Stimulated activated CD8-positive, alpha-beta memory T cell treated with anti-CD3 and anti-CD28 coated beads, Interleukin-15, amount 100 ng/mL, for 48 hours (primary cell): Measurements from ENCODE around the gene PRAMEF5.
"Not testable (repeated sequence)": the region's sequence is repeated elsewhere in the genome, so short reads cannot be mapped to it uniquely, and the experiment has no call there.

ENCODE experiments used
- DNase-seq, 2 donors: peaks; one replicate each; pipeline ENCODE4 v3.0.0-alpha.2; 2020; ENCODE audit warnings: low read depth in 2 of 2

Gene PRAMEF5

GRCh38 chr1:13277016-13277415, 23.0 kb downstream of the PRAMEF5 start:
- DNase-seq, result not testable (repeated sequence)

GRCh38 chr1:13279617-13280016, 25.6 kb downstream of the PRAMEF5 start:
- not testable (repeated sequence) for DNase-seq

- not testable (repeated sequence) for DNase-seq
Measured at GRCh38 chr1:13285037-13285436, 31.0 kb downstream of the PRAMEF5 start, which contains the start of gene PRAMEF8. Gene PRAMEF8 (minus strand): TSS chr1:13285137. CDS start chr1:13284091, 1,046 bp downstream.

- DNase-seq, result not testable (repeated sequence)
Measured at GRCh38 chr1:13289030-13289429, 35.0 kb downstream of the PRAMEF5 start.

- not testable (repeated sequence) for DNase-seq
Measured at GRCh38 chr1:13297216-13297931, 43.4 kb downstream of the PRAMEF5 start.

GRCh38 chr1:13298699-13299098, 44.7 kb downstream of the PRAMEF5 start:
- not testable (repeated sequence) for DNase-seq

- not testable (repeated sequence) for DNase-seq
Measured at GRCh38 chr1:13302197-13302596, 48.2 kb downstream of the PRAMEF5 start.

- not testable (repeated sequence) for DNase-seq
Measured at GRCh38 chr1:13303239-13303638, 49.2 kb downstream of the PRAMEF5 start, which contains the start of gene PRAMEF33. Gene PRAMEF33 (plus strand): TSS chr1:13303539. CDS start chr1:13305955, 2,416 bp downstream.
